H1 (cell line): ENCODE results near the gene CEP72.

Experiments
- ASH2L ChIP-seq: fragments of 200-600, 300-600 bp; sonication (generic); IDR thresholded peaks from one replicate; pipeline ENCODE4 v1.7.1; 2017; ENCODE audit warnings: low read length
- BCL11A ChIP-seq, 2 experiments: IDR thresholded peaks; one replicate each; pipeline ENCODE4 v1.6.1; 2011; ENCODE audit warnings: low read depth in 2 of 2, low read length in 2 of 2, mild to moderate bottlenecking in 2 of 2
- EP300 ChIP-seq, 2 experiments: IDR thresholded peaks; 1 replicate in 1 of 2; 2 replicates in 1 of 2; pipeline ENCODE4 v1.6.1; 2011 to 2012; ENCODE audit warnings: low read depth in 2 of 2, low read length in 2 of 2, mild to moderate bottlenecking in 2 of 2, borderline replicate concordance in 1 of 2, inconsistent platforms in 1 of 2, moderate library complexity in 1 of 2
- KDM1A ChIP-seq: fragments of 200-600, 300-600 bp; sonication (generic); IDR thresholded peaks from 2 replicates; pipeline ENCODE4 v1.7.1; 2016; ENCODE audit warnings: mild to moderate bottlenecking, low read length, borderline replicate concordance
- POLR2A ChIP-seq, 2 experiments: IDR thresholded peaks; 1 replicate in 1 of 2; 2 replicates in 1 of 2; pipeline ENCODE4 v1.6.1; 2011; ENCODE audit warnings: low read depth in 2 of 2, low read length in 2 of 2, mild to moderate bottlenecking in 2 of 2; ENCODE audit errors: control extremely low read depth in 1 of 2
- RAD21 ChIP-seq, 2 experiments: IDR thresholded peaks in 1 of 2; conservative IDR thresholded peaks in 1 of 2; 2 replicates each; pipeline ENCODE4 v1.6.1; 2011; ENCODE audit warnings: low read depth in 2 of 2, low read length in 2 of 2, improper control_type of control experiment in 1 of 2, inconsistent platforms in 1 of 2, mild to moderate bottlenecking in 1 of 2, moderate library complexity in 1 of 2
- RFX5 ChIP-seq: IDR thresholded peaks from 2 replicates; pipeline ENCODE4 v1.6.1; 2011; ENCODE audit warnings: low read depth, low read length, improper control_type of control experiment, borderline replicate concordance
- SIN3A ChIP-seq, 2 experiments: IDR thresholded peaks in 1 of 2; conservative IDR thresholded peaks in 1 of 2; 2 replicates each; pipeline ENCODE4 v1.6.1; 2011 to 2012; ENCODE audit warnings: low read length in 2 of 2, improper control_type of control experiment in 1 of 2, low read depth in 1 of 2, mild to moderate bottlenecking in 1 of 2
- TF ChIP-seq, protein P1 (sequence below), 3 experiments: IDR thresholded peaks; 1 replicate in 2 of 3; 2 replicates in 1 of 3; pipeline versions ENCODE4 v1.5.1 to v1.6.1; 2011; ENCODE audit warnings: low read length in 3 of 3, mild to moderate bottlenecking in 3 of 3, inconsistent platforms in 2 of 3, low read depth in 1 of 3, moderate library complexity in 1 of 3; ENCODE audit not compliant: insufficient read depth in 1 of 3; ENCODE audit errors: control extremely low read depth in 1 of 3

DNA sequence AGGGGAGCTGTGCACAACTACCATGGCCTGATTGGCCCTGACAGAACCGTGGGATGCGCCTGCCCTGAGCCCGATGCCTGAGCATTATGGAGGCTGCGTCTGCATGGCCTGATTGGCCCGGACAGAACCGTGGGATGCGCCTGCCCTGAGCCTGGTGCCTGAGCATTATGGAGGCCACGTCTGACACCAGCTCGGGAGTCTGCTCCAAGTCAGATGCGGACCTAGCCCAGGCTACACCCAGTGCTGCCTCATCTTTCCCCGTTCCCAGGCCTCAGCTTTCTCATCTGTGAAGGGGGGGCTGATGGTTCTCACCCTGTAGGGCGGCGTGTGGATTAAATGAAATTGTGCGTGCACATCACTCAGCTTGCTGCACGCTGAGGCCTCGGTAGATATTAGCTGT, 7.3 kb downstream of the CEP72 start:
- TF ChIP-seq SIN3A (conservative IDR thresholded peaks at IDR 0.05 in 1 of 2, IDR thresholded peaks at IDR 0.05 in 1 of 2; ENCODE audit: low read depth in 1 of 2, low read length in 2 of 2) (no peak), ASH2L (no peak), RAD21 (IDR thresholded peaks at IDR 0.05 in 1 of 2, conservative IDR thresholded peaks at IDR 0.05 in 1 of 2; ENCODE audit: low read depth in 2 of 2, low read length in 2 of 2) (no peak), POLR2A (IDR thresholded peaks at IDR 0.05; ENCODE audit: control extremely low read depth in 1 of 2, low read depth in 2 of 2, low read length in 2 of 2) (no peak), EP300 (IDR thresholded peaks at IDR 0.05; ENCODE audit: borderline replicate concordance in 1 of 2, low read depth in 2 of 2, low read length in 2 of 2) (no peak), RFX5 (no peak), BCL11A (IDR thresholded peaks at IDR 0.05; ENCODE audit: low read depth in 2 of 2, low read length in 2 of 2) (no peak), KDM1A (no peak)
- TF ChIP-seq, protein P1, sequence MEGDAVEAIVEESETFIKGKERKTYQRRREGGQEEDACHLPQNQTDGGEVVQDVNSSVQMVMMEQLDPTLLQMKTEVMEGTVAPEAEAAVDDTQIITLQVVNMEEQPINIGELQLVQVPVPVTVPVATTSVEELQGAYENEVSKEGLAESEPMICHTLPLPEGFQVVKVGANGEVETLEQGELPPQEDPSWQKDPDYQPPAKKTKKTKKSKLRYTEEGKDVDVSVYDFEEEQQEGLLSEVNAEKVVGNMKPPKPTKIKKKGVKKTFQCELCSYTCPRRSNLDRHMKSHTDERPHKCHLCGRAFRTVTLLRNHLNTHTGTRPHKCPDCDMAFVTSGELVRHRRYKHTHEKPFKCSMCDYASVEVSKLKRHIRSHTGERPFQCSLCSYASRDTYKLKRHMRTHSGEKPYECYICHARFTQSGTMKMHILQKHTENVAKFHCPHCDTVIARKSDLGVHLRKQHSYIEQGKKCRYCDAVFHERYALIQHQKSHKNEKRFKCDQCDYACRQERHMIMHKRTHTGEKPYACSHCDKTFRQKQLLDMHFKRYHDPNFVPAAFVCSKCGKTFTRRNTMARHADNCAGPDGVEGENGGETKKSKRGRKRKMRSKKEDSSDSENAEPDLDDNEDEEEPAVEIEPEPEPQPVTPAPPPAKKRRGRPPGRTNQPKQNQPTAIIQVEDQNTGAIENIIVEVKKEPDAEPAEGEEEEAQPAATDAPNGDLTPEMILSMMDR (IDR thresholded peaks at IDR 0.05; ENCODE audit: control extremely low read depth in 1 of 3, insufficient read depth in 1 of 3, low read depth in 1 of 3, low read length in 3 of 3): no peak
